ENCODE data around the gene UTP4. TPM values are rescaled to one million over a fixed set of nuclear protein-coding genes. Genes with fewer than 3 reads are reported as not detected.

The UTP4 gene
- total RNA-seq, 1 donor from 2014 or later: 16.3 TPM

GRCh38 chr16:69188716-69189115 lies 56.3 kb downstream of the UTP4 start:
- TF ChIP-seq CTCF (conservative IDR thresholded peaks at IDR 0.05; ENCODE audit: low read depth, low read length): no peak
- no peak for DNase-seq (ENCODE audit: low read depth)
- H3K4me3 ChIP-seq (ENCODE audit: low read depth, low read length): peak overlapping the region; percentile 77

- no peak for DNase-seq (ENCODE audit: low read depth)
- no peak for TF ChIP-seq CTCF (conservative IDR thresholded peaks at IDR 0.05; ENCODE audit: low read depth, low read length)
- H3K4me3 ChIP-seq (ENCODE audit: low read depth, low read length): no peak overlapping the region
These were observed 57.7 kb downstream of the UTP4 start for GRCh38 chr16:69190046-69190588.

GRCh38 chr16:69190598-69190997 lies 58.1 kb downstream of the UTP4 start:
- TF ChIP-seq CTCF (conservative IDR thresholded peaks at IDR 0.05; ENCODE audit: low read depth, low read length): no peak
- no peak for DNase-seq (ENCODE audit: low read depth)
- no peak overlapping the region for H3K4me3 ChIP-seq (ENCODE audit: low read depth, low read length)

GRCh38 chr16:69191136-69191535 lies 58.7 kb downstream of the UTP4 start:
- TF ChIP-seq CTCF (conservative IDR thresholded peaks at IDR 0.05; ENCODE audit: low read depth, low read length): no peak
- H3K4me3 ChIP-seq (ENCODE audit: low read depth, low read length): no peak overlapping the region
- DNase-seq (ENCODE audit: low read depth): no peak

- no peak for TF ChIP-seq CTCF (conservative IDR thresholded peaks at IDR 0.05; ENCODE audit: low read depth, low read length)
- no peak overlapping the region for H3K4me3 ChIP-seq (ENCODE audit: low read depth, low read length)
- no peak for DNase-seq (ENCODE audit: low read depth)
These were observed 61.4 kb downstream of the UTP4 start for GRCh38 chr16:69193855-69194254.

- no peak for DNase-seq (ENCODE audit: low read depth)
- TF ChIP-seq CTCF (conservative IDR thresholded peaks at IDR 0.05; ENCODE audit: low read depth, low read length): no peak
- H3K4me3 ChIP-seq (ENCODE audit: low read depth, low read length): no peak overlapping the region
These were observed 62.0 kb downstream of the UTP4 start for GRCh38 chr16:69194488-69194887.

GRCh38 chr16:69195369-69196029 lies 63.0 kb downstream of the UTP4 start:
- no peak for TF ChIP-seq CTCF (conservative IDR thresholded peaks at IDR 0.05; ENCODE audit: low read depth, low read length)
- DNase-seq (ENCODE audit: low read depth): no peak
- no peak overlapping the region for H3K4me3 ChIP-seq (ENCODE audit: low read depth, low read length)
